Mesenchymal stem cell (in vitro differentiated cells and primary cell): ENCODE data around the gene RAB8B.
A peak's percentile ranks its signal among the peaks of the same experiment; 100 is the strongest.

Experiments used
- DNase-seq: peaks from one replicate; pipeline ENCODE4 v3.0.0-alpha.2; 2013
- H2AFZ ChIP-seq: one replicate; pipeline ENCODE4 v1.6.1; 2013; ENCODE audit warnings: low read depth, mild to moderate bottlenecking, control low read depth, inconsistent platforms, low read length, moderate library complexity
- H2AK5ac ChIP-seq: 2 replicates; pipeline ENCODE4 v1.6.1; 2013; ENCODE audit warnings: low read length, moderate library complexity, mild to moderate bottlenecking, inconsistent platforms; ENCODE audit not compliant: severe bottlenecking
- H2BK120ac ChIP-seq: one replicate; pipeline ENCODE4 v1.6.1; 2013; ENCODE audit warnings: low read depth, mild to moderate bottlenecking, inconsistent platforms, low read length, moderate library complexity
- H2BK12ac ChIP-seq, 2 experiments: one replicate each; pipeline ENCODE4 v1.6.1; 2013; ENCODE audit warnings: inconsistent platforms in 2 of 2, low read length in 2 of 2, mild to moderate bottlenecking in 2 of 2, moderate library complexity in 2 of 2, control low read depth in 1 of 2
- H2BK15ac ChIP-seq: one replicate; pipeline ENCODE4 v1.6.1; 2013; ENCODE audit warnings: mild to moderate bottlenecking, low read depth, inconsistent platforms; ENCODE audit not compliant: poor library complexity, severe bottlenecking
- H2BK5ac ChIP-seq: 2 replicates; pipeline ENCODE4 v1.6.1; 2013; ENCODE audit warnings: low read depth, mild to moderate bottlenecking, low read length, control low read depth, inconsistent platforms; ENCODE audit not compliant: poor library complexity, severe bottlenecking
- H3K14ac ChIP-seq, 2 experiments: one replicate each; pipeline ENCODE4 v1.6.1; 2013; ENCODE audit warnings: inconsistent platforms in 2 of 2, low read length in 2 of 2, control low read depth in 1 of 2, mild to moderate bottlenecking in 1 of 2, moderate library complexity in 1 of 2
- H3K18ac ChIP-seq, 2 experiments: one replicate each; pipeline ENCODE4 v1.6.1; 2013; ENCODE audit warnings: inconsistent platforms in 2 of 2, low read length in 2 of 2, control low read depth in 1 of 2, low read depth in 1 of 2, mild to moderate bottlenecking in 1 of 2
- H3K23ac ChIP-seq, 2 experiments: one replicate each; pipeline ENCODE4 v1.6.1; 2013; ENCODE audit warnings: inconsistent platforms in 2 of 2, low read length in 2 of 2, mild to moderate bottlenecking in 2 of 2, moderate library complexity in 2 of 2, control low read depth in 1 of 2
- H3K27ac ChIP-seq: 2 replicates; pipeline ENCODE4 v1.5.1; 2013; ENCODE audit warnings: mild to moderate bottlenecking, moderate library complexity, low read length, control low read depth, inconsistent platforms; ENCODE audit not compliant: poor library complexity, severe bottlenecking
- H3K27me3 ChIP-seq, 2 experiments: 2 replicates each; pipeline versions ENCODE4 v1.6.1 to v1.7.0; 2013; ENCODE audit warnings: low read length in 2 of 2, mild to moderate bottlenecking in 2 of 2, moderate library complexity in 2 of 2, control low read depth in 1 of 2, inconsistent platforms in 1 of 2; ENCODE audit not compliant: control insufficient read depth in 1 of 2, insufficient read depth in 1 of 2
- H3K36me3 ChIP-seq, 2 experiments: 2 replicates each; pipeline versions ENCODE4 v1.6.1 to v1.7.0; 2013; ENCODE audit warnings: low read length in 2 of 2, control low read depth in 1 of 2, inconsistent platforms in 1 of 2, low read depth in 1 of 2, mild to moderate bottlenecking in 1 of 2; ENCODE audit not compliant: insufficient read depth in 2 of 2, control insufficient read depth in 1 of 2
- H3K4ac ChIP-seq, 2 experiments: one replicate each; pipeline ENCODE4 v1.6.1; 2013; ENCODE audit warnings: inconsistent platforms in 2 of 2, low read length in 2 of 2, mild to moderate bottlenecking in 2 of 2, moderate library complexity in 2 of 2, control low read depth in 1 of 2, low read depth in 1 of 2
- H3K4me1 ChIP-seq: 2 replicates; pipeline ENCODE4 v1.6.1; 2013; ENCODE audit warnings: low read depth, low read length, control low read depth; ENCODE audit not compliant: control insufficient read depth, insufficient read depth
- H3K4me2 ChIP-seq: 2 replicates; pipeline ENCODE4 v1.6.1; 2013; ENCODE audit warnings: low read length, mild to moderate bottlenecking, inconsistent platforms; ENCODE audit not compliant: poor library complexity, severe bottlenecking
- H3K4me3 ChIP-seq, 2 experiments: 2 replicates each; pipeline versions ENCODE4 v1.5.1 to v1.7.0; 2013; ENCODE audit warnings: low read length in 2 of 2, mild to moderate bottlenecking in 2 of 2, control low read depth in 1 of 2, low read depth in 1 of 2; ENCODE audit not compliant: insufficient read depth in 1 of 2
- H3K79me1 ChIP-seq: replicated peaks from 2 replicates; pipeline ENCODE4 v1.6.1; 2013; ENCODE audit warnings: mild to moderate bottlenecking, control low read depth, low read length, inconsistent platforms; ENCODE audit not compliant: poor library complexity, severe bottlenecking
- H3K9ac ChIP-seq: 2 replicates; pipeline ENCODE4 v1.7.0; 2013; ENCODE audit warnings: mild to moderate bottlenecking, low read length, moderate library complexity
- H3K9me3 ChIP-seq: 2 replicates; pipeline ENCODE4 v1.7.0; 2013; ENCODE audit warnings: mild to moderate bottlenecking, low read length; ENCODE audit not compliant: control insufficient read depth
- H4K8ac ChIP-seq: one replicate; pipeline ENCODE4 v1.6.1; 2013; ENCODE audit warnings: inconsistent platforms, mild to moderate bottlenecking, low read length, moderate library complexity
- H4K91ac ChIP-seq: one replicate; pipeline ENCODE4 v1.6.1; 2013; ENCODE audit warnings: mild to moderate bottlenecking, low read length, inconsistent platforms
- WGBS: methylation state at CpG from one replicate; pipeline ENCODE4 v1.1.7; 2013; ENCODE audit warnings: mixed read lengths; 5-methylcytosine and 5-hydroxymethylcytosine counted together

Gene RAB8B

DNA sequence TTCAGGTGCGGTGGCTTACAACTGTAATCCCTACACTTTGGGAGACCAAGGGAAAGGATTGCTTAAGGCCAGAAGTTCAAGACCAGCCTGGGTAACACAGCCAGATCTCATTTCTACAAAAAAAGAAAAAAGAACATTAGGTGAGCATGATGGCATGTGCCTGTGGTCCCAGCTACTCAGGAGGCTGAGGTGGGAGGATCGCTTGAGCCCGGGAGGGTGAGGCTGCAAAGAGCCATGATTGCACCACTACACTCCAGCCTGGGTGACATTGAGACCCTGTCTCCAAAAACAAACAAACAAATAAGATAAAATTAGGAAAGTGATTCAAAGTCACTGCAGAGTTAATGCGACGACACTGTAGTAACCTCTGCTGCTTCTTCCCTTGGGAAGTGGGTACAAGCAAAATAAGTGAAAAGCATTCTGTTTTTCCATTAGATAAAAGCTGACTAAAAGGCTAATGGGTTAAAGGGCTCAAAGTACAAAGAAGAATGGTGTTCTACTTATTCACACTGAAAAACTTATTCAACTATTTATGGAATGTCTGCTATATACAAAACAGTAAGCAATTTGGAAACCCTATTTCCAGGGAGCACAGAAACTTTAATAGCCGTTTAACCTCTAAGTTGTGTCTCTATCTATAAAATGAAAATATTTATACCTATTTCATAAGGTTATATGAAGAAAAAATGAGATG, 24.1 kb upstream of the RAB8B start:
- no peak overlapping the region for H3K4me3 ChIP-seq
- H2AFZ ChIP-seq, result no peak overlapping the region
- H3K23ac ChIP-seq, result no peak overlapping the region
- DNase-seq, result no peak
- peak overlapping the region in 1 of 2 experiments; percentile 50 for H2BK12ac ChIP-seq
- H3K27ac ChIP-seq, result no peak overlapping the region
- no peak overlapping the region for H3K4ac ChIP-seq
- peak overlapping the region in 1 of 2 experiments; percentile 34 for H3K18ac ChIP-seq
- 94% methylated on average over 5 of the region's 6 CpGs for WGBS
- no peak overlapping the region for H2BK120ac ChIP-seq
- H2BK5ac ChIP-seq, result no peak overlapping the region
- H3K79me1 ChIP-seq, result no peaks in the 10 kb centered on the region
- H3K4me2 ChIP-seq, result no peak overlapping the region
- H3K9ac ChIP-seq, result no peak overlapping the region
- no peak overlapping the region for H4K8ac ChIP-seq
- H2AK5ac ChIP-seq, result no peak overlapping the region
- no peaks in the 10 kb centered on the region for H3K9me3 ChIP-seq
- H3K14ac ChIP-seq, result no peak overlapping the region
- no peak overlapping the region for H2BK15ac ChIP-seq
- no peaks in the 10 kb centered on the region for H3K36me3 ChIP-seq
- H4K91ac ChIP-seq, result no peak overlapping the region
- no peaks in the 10 kb centered on the region for H3K27me3 ChIP-seq
- peaks cover 1% of the 10 kb centered on the region for H3K4me1 ChIP-seq

DNA sequence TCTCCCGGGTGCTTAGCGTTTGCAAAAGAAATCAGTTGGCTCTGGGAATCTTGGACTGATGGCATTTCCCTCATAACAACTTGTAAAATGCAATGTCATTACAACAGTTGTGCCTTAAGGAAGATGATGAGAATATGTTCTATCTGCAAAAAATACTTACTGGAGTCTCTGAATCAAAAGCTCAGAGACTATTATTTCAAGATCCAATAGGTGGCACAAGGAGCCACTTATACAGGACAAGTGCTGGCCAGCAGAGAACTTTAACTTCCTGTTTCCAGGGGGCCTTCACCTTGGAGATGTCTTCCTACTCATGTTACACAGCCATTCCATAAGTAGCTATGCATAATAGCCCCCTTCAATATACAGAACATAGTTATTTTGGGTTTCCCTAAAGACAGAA, 23.2 kb upstream of the RAB8B start:
- no peak overlapping the region for H4K91ac ChIP-seq

GRCh38 chr15:63169788-63170187, 19.6 kb upstream of the RAB8B start:
- H2BK120ac ChIP-seq, result no peak overlapping the region
- H2BK12ac ChIP-seq, result no peak overlapping the region
- H3K4me3 ChIP-seq, result no peak overlapping the region
- H3K27me3 ChIP-seq, result no peaks in the 10 kb centered on the region
- H2AK5ac ChIP-seq, result no peak overlapping the region
- no peak overlapping the region for H2BK15ac ChIP-seq
- H3K36me3 ChIP-seq, result no peaks in the 10 kb centered on the region
- no peak overlapping the region for H3K4ac ChIP-seq
- H2AFZ ChIP-seq, result no peak overlapping the region
- no peak overlapping the region for H3K18ac ChIP-seq
- H3K14ac ChIP-seq, result no peak overlapping the region
- H3K9ac ChIP-seq, result no peak overlapping the region
- no peaks in the 10 kb centered on the region for H3K79me1 ChIP-seq
- H4K91ac ChIP-seq, result no peak overlapping the region
- H3K9me3 ChIP-seq, result no peaks in the 10 kb centered on the region
- H3K27ac ChIP-seq, result no peak overlapping the region
- H4K8ac ChIP-seq, result no peak overlapping the region
- DNase-seq, result no peak
- H3K23ac ChIP-seq, result no peak overlapping the region
- whole genome bisulfite sequencing, result 92% methylated on average over 2 of the region's 2 CpGs
- peaks cover 3% of the 10 kb centered on the region for H3K4me1 ChIP-seq
- H2BK5ac ChIP-seq, result no peak overlapping the region
- no peak overlapping the region for H3K4me2 ChIP-seq

More for the DNA sequence above, 23.2 kb upstream of the RAB8B start:
- H2BK12ac ChIP-seq, result no peak overlapping the region
- H4K8ac ChIP-seq, result no peak overlapping the region
- H3K9ac ChIP-seq, result no peak overlapping the region
- H2AK5ac ChIP-seq, result no peak overlapping the region
- no peak overlapping the region for H3K4me2 ChIP-seq
- H2BK15ac ChIP-seq, result no peak overlapping the region
- no peaks in the 10 kb centered on the region for H3K27me3 ChIP-seq
- no peak overlapping the region for H3K4ac ChIP-seq
- no peak overlapping the region for H2BK120ac ChIP-seq
- no peak overlapping the region for H3K14ac ChIP-seq
- 67% methylated on average over 2 of the region's 2 CpGs for WGBS
- no peaks in the 10 kb centered on the region for H3K9me3 ChIP-seq
- H3K18ac ChIP-seq, result no peak overlapping the region
- H2BK5ac ChIP-seq, result no peak overlapping the region
- no peaks in the 10 kb centered on the region for H3K36me3 ChIP-seq
- no peak for DNase-seq
- peaks cover 1% of the 10 kb centered on the region for H3K4me1 ChIP-seq
- H3K79me1 ChIP-seq, result no peaks in the 10 kb centered on the region
- H3K4me3 ChIP-seq, result no peak overlapping the region
- no peak overlapping the region for H2AFZ ChIP-seq
- no peak overlapping the region for H3K27ac ChIP-seq
- no peak overlapping the region for H3K23ac ChIP-seq

GRCh38 chr15:63172376-63172775, 17.0 kb upstream of the RAB8B start:
- DNase-seq, result no peak
- no peaks in the 10 kb centered on the region for H3K79me1 ChIP-seq
- no peak overlapping the region for H2AK5ac ChIP-seq
- H2BK5ac ChIP-seq, result no peak overlapping the region
- 98% methylated on average over 2 of the region's 5 CpGs for WGBS
- no peak overlapping the region for H2BK12ac ChIP-seq
- no peaks in the 10 kb centered on the region for H3K36me3 ChIP-seq
- no peak overlapping the region for H3K9ac ChIP-seq
- no peak overlapping the region for H2BK120ac ChIP-seq
- no peak overlapping the region for H3K4me2 ChIP-seq
- no peak overlapping the region for H3K14ac ChIP-seq
- H3K4me1 ChIP-seq, result peaks cover 2% of the 10 kb centered on the region
- no peaks in the 10 kb centered on the region for H3K27me3 ChIP-seq
- H3K4ac ChIP-seq, result no peak overlapping the region
- no peak overlapping the region for H3K27ac ChIP-seq
- no peak overlapping the region for H4K8ac ChIP-seq
- no peak overlapping the region for H4K91ac ChIP-seq
- no peak overlapping the region for H2AFZ ChIP-seq
- H3K23ac ChIP-seq, result no peak overlapping the region
- H2BK15ac ChIP-seq, result no peak overlapping the region
- no peak overlapping the region for H3K18ac ChIP-seq
- no peak overlapping the region for H3K4me3 ChIP-seq
- no peaks in the 10 kb centered on the region for H3K9me3 ChIP-seq
